ENCODE data around the gene HOXA11. TPM values are rescaled to one million over a fixed set of nuclear protein-coding genes. Genes with fewer than 3 reads are reported as not detected.

HOXA11 gene
- total RNA-seq, 1 experiment from 2014 or later, result 0.84 TPM

GRCh38 chr7:27169658-27170425 is 15.2 kb downstream of the HOXA11 start:
- H3K27ac Mint-ChIP-seq (ENCODE audit: low read depth, unreplicated experiment), result peak overlapping the region; percentile 87
- intact Hi-C loops (cut with micrococcal nuclease), result no loop called here
- H3K4me3 Mint-ChIP-seq (ENCODE audit: unreplicated experiment), result peak overlapping the region; percentile 79
- no peaks in the 10 kb centered on the region for H3K27me3 Mint-ChIP-seq (ENCODE audit: insufficient read depth, unreplicated experiment)
- BruUV-seq (replicated peaks), result no TSS peak
- CTCF ChIA-PET, result interaction anchor here (1.0 to 1.8 kb wide), 8 partner anchors 10 to 800 kb away, joined by 3 to 5 read pairs (median 4); partner anchors contain the start of gene HOXA5
- POLR2A ChIA-PET, result interaction anchor here (0.6 to 6.3 kb wide), 13 partner anchors 7 to 970 kb away, joined by 3 to 59 read pairs (median 12); partner anchors contain the start of genes HOXA1, HOXA5, HOXA6 and SKAP2
- no peaks in the 10 kb centered on the region for H3K9me3 Mint-ChIP-seq (ENCODE audit: unreplicated experiment)
- peaks cover 20% of the 10 kb centered on the region for H3K4me1 Mint-ChIP-seq (ENCODE audit: insufficient read depth, unreplicated experiment)
- no peak for TF ChIP-seq CTCF (IDR thresholded peaks at IDR 0.05; ENCODE audit: unreplicated experiment)
- peaks cover 12% of the 10 kb centered on the region for H3K36me3 Mint-ChIP-seq (ENCODE audit: insufficient read depth, unreplicated experiment)
- peak; percentile 55 for DNase-seq (ENCODE audit: unreplicated experiment)

GRCh38 chr7:27168265-27168947 is 16.6 kb downstream of the HOXA11 start:
- no TSS peak for BruUV-seq (replicated peaks)
- H3K9me3 Mint-ChIP-seq (ENCODE audit: unreplicated experiment), result no peaks in the 10 kb centered on the region
- intact Hi-C loops (cut with micrococcal nuclease), result no loop called here
- H3K27me3 Mint-ChIP-seq (ENCODE audit: insufficient read depth, unreplicated experiment), result no peaks in the 10 kb centered on the region
- POLR2A ChIA-PET, result interaction anchor here (0.5 to 6.3 kb wide), 8 partner anchors 9 to 969 kb away, joined by 3 to 42 read pairs (median 4); partner anchors contain the start of genes HOXA1 and HOXA6
- CTCF ChIA-PET, result interaction anchor here (0.6 to 1.6 kb wide), 6 partner anchors 9 to 644 kb away, joined by 3 to 9 read pairs (median 4); no protein-coding TSS in a partner anchor
- no peak for TF ChIP-seq CTCF (IDR thresholded peaks at IDR 0.05; ENCODE audit: unreplicated experiment)
- peak overlapping the region; percentile 87 for H3K27ac Mint-ChIP-seq (ENCODE audit: low read depth, unreplicated experiment)
- peaks cover 18% of the 10 kb centered on the region for H3K36me3 Mint-ChIP-seq (ENCODE audit: insufficient read depth, unreplicated experiment)
- peak overlapping the region; percentile 79 for H3K4me3 Mint-ChIP-seq (ENCODE audit: unreplicated experiment)
- DNase-seq (ENCODE audit: unreplicated experiment), result no peak
- H3K4me1 Mint-ChIP-seq (ENCODE audit: insufficient read depth, unreplicated experiment), result peaks cover 20% of the 10 kb centered on the region

GRCh38 chr7:27167916-27168264 is 17.1 kb downstream of the HOXA11 start:
- H3K27me3 Mint-ChIP-seq (ENCODE audit: insufficient read depth, unreplicated experiment), result no peaks in the 10 kb centered on the region
- no TSS peak for BruUV-seq (replicated peaks)
- POLR2A ChIA-PET, result interaction anchor here (0.5 to 6.3 kb wide), 7 partner anchors 9 to 1227 kb away, joined by 3 to 36 read pairs (median 4); partner anchors contain the start of gene HOXA6
- no peak overlapping the region for H3K4me3 Mint-ChIP-seq (ENCODE audit: unreplicated experiment)
- no peak for DNase-seq (ENCODE audit: unreplicated experiment)
- no peaks in the 10 kb centered on the region for H3K9me3 Mint-ChIP-seq (ENCODE audit: unreplicated experiment)
- CTCF ChIA-PET, result interaction anchor here (0.6 to 1.6 kb wide), 5 partner anchors 12 to 645 kb away, joined by 3 to 9 read pairs (median 4); no protein-coding TSS in a partner anchor
- peaks cover 20% of the 10 kb centered on the region for H3K4me1 Mint-ChIP-seq (ENCODE audit: insufficient read depth, unreplicated experiment)
- peaks cover 18% of the 10 kb centered on the region for H3K36me3 Mint-ChIP-seq (ENCODE audit: insufficient read depth, unreplicated experiment)
- H3K27ac Mint-ChIP-seq (ENCODE audit: low read depth, unreplicated experiment), result peak overlapping the region; percentile 25
- no peak for TF ChIP-seq CTCF (IDR thresholded peaks at IDR 0.05; ENCODE audit: unreplicated experiment)
- intact Hi-C loops (cut with micrococcal nuclease), result no loop called here
